PC-3 (cell line): Measurements from ENCODE around the gene MCF2L2.

Experiments
- CTCF ChIP-seq: fragments of 300-600 bp; sonication (generic); conservative IDR thresholded peaks from 2 replicates; pipeline ENCODE4 v1.5.1; 2017; ENCODE audit warnings: antibody characterized with exemption, low read depth, mild to moderate bottlenecking, low read length
- EZH2phosphoT487 ChIP-seq: fragments of 300-600 bp; sonication (generic); IDR thresholded peaks from 2 replicates; pipeline ENCODE4 v1.6.1; 2018; ENCODE audit warnings: mild to moderate bottlenecking, antibody characterized with exemption, low read length, borderline replicate concordance

GRCh38 chr3:183224180-183224970 lies 204.0 kb downstream of the MCF2L2 start:
- no peak for TF ChIP-seq CTCF
- TF ChIP-seq EZH2phosphoT487: no peak
